Neural progenitor cell (in vitro differentiated cells): ENCODE measurements around the gene NEK6.

Source experiments
- CTCF ChIP-seq: fragments of 200-600 bp; sonication (generic); IDR thresholded peaks from 2 replicates; pipeline ENCODE4 v1.5.1; 2017; ENCODE audit warnings: antibody characterized with exemption, mild to moderate bottlenecking
- EZH2phosphoT487 ChIP-seq: fragments of 200-600 bp; sonication (generic); IDR thresholded peaks from 2 replicates; pipeline ENCODE4 v1.6.1; 2017; ENCODE audit warnings: antibody characterized with exemption

- TF ChIP-seq CTCF, result no peak
- TF ChIP-seq EZH2phosphoT487, result no peak
Measured at GRCh38 chr9:124212381-124213050, 45.2 kb upstream of the NEK6 start.
